Transverse colon (tissue), 4 donors: ENCODE measurements around the gene CHST4. TPM values are rescaled to one million over a fixed set of nuclear protein-coding genes. Genes with fewer than 3 reads are reported as not detected.
A peak's percentile ranks its signal among the peaks of the same experiment; 100 is the strongest.
"Not testable (repeated sequence)": the region's sequence is repeated elsewhere in the genome, so short reads cannot be mapped to it uniquely, and the experiment has no call there.

Experiments
- DNase-seq: peaks from one replicate; pipeline ENCODE4 v3.0.0-alpha.2; 2019
- H3K27ac ChIP-seq, 4 donors: fragments of 200-600 bp; sonication (generic); 2 replicates each; pipeline ENCODE4 v1.5.1; 2016 to 2018; ENCODE audit warnings: inconsistent platforms in 4 of 4
- H3K27me3 ChIP-seq: fragments of 200-600 bp; sonication (generic); 2 replicates; pipeline ENCODE4 v1.5.1; 2017; ENCODE audit warnings: inconsistent platforms
- H3K36me3 ChIP-seq, 4 donors: fragments of 200-600 bp; sonication (generic); 2 replicates each; pipeline ENCODE4 v1.5.1; 2017 to 2019; ENCODE audit warnings: inconsistent platforms in 4 of 4
- H3K4me1 ChIP-seq, 4 donors: fragments of 200-600 bp; sonication (generic); 2 replicates each; pipeline ENCODE4 v1.5.1; 2017 to 2020; ENCODE audit warnings: inconsistent platforms in 4 of 4
- H3K4me3 ChIP-seq, 4 donors: fragments of 200-600 bp; sonication (generic); 1 replicate in 1 of 4; 2 replicates in 3 of 4; pipeline versions ENCODE4 v1.5.1 to v1.6.1; 2017 to 2019; ENCODE audit warnings: inconsistent platforms in 4 of 4
- H3K9me3 ChIP-seq, 2 donors: fragments of 200-600 bp; sonication (generic); 2 replicates each; pipeline ENCODE4 v1.5.1; 2017 to 2019; ENCODE audit warnings: inconsistent platforms in 2 of 2
- CTCF ChIP-seq, 5 experiments: fragments of 200-600 bp in 3 of 5; fragments of 450-650 bp in 2 of 5; sonication (generic) in 3 of 5; IDR thresholded peaks; 1 replicate in 2 of 5; 2 replicates in 3 of 5; pipeline ENCODE4 v1.5.1; 2016 to 2017; ENCODE audit warnings: antibody characterized with exemption in 5 of 5, inconsistent platforms in 3 of 5, mild to moderate bottlenecking in 2 of 5, moderate library complexity in 1 of 5
- EP300 ChIP-seq: sonication (generic); formaldehyde crosslinking; IDR thresholded peaks from one replicate; pipeline ENCODE4 v1.6.1; 2017; ENCODE audit warnings: antibody characterized with exemption, low read depth
- POLR2A ChIP-seq: fragments of 450-650 bp; IDR thresholded peaks from one replicate; pipeline ENCODE4 v1.6.1; 2016; ENCODE audit warnings: antibody characterized with exemption, mild to moderate bottlenecking, moderate library complexity
- POLR2AphosphoS5 ChIP-seq, 3 donors: sonication (generic); formaldehyde crosslinking; IDR thresholded peaks; one replicate each; pipeline ENCODE4 v1.6.1; 2016; ENCODE audit warnings: antibody characterized with exemption in 3 of 3
- WGBS, 2 donors: methylation state at CpG; one replicate each; pipeline ENCODE4 v1.1.5; 2018; ENCODE audit warnings: low coverage in 1 of 2; 5-methylcytosine and 5-hydroxymethylcytosine counted together
- in situ Hi-C, 4 donors: fragments of 200-750 bp; cut with MboI; loops; one replicate each; pipeline versions ENCODE4 v1.15.0 to v1.15.1; 2017; ENCODE audit warnings: low sequenced_read_pairs in 3 of 4, low pct_ligation_motif_present in 1 of 4, low pct_unique_long_range_greater_than_20kb in 1 of 4
- intact Hi-C: fragments of 100-400 bp; cut with DNase I; formaldehyde crosslinking; loops from one replicate; pipeline ENCODE4 v1.15.1; 2023; ENCODE audit warnings: low total_unique reads
- small RNA-seq, 4 donors: library from RNA; depleted of rRNA; stranded (forward); fragments of <200 nt; gene quantifications; one replicate each; pipeline ENCODE3, GENCODE V24; 2016
- total RNA-seq, 4 donors: library from RNA; depleted of rRNA; stranded (reverse); fragments of >200 nt; gene quantifications; one replicate each; pipeline ENCODE4 v1.1.0, GENCODE V29; 2016

CHST4 gene
- total RNA-seq, 4 donors from 2014 or later, result not detected

DNA sequence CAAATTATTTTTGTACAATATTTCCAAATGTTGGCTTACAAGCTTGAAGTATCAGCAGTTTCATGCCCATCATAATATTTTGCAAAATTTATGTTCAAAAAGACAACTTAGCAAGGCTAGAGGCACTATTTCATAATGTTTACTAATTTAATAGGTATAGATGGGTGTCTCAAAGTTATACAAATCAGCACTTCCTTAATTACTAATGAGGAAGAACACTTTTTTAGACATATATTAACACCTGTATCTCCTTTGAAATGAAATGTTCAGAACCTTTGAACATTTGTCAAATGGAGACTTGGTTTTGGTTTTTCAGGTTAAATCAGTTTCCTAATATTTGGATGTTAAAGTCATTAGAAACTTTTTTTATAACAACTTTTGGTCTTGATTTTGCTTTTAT, 48.5 kb downstream of the CHST4 start:
- H3K4me1 ChIP-seq, result peaks cover 0 to 18% (median 4%) of the 10 kb centered on the region in 4 donors
- in situ Hi-C loops (no loop called here), intact Hi-C loops (no loop called here)

GRCh38 chr16:71576971-71577370, 50.7 kb downstream of the CHST4 start, which contains the start of gene TAT:
TAT (minus strand) TSS chr16:71577092; CDS start chr16:71576415, 677 bp downstream.
- intact Hi-C loops, result no loop called here
- in situ Hi-C loops, result no loop called here

More for the DNA sequence above, 48.5 kb downstream of the CHST4 start:
- no peak overlapping the region for H3K4me3 ChIP-seq
- no peak for DNase-seq
- peaks cover 10% of the 10 kb centered on the region for H3K27me3 ChIP-seq
- no peaks in the 10 kb centered on the region for H3K36me3 ChIP-seq
- no peak overlapping the region for H3K27ac ChIP-seq
- no peaks in the 10 kb centered on the region for H3K9me3 ChIP-seq
- TF ChIP-seq EP300, result no peak
- no peak for TF ChIP-seq CTCF (IDR thresholded peaks at IDR 0.05)
- TF ChIP-seq POLR2AphosphoS5 (IDR thresholded peaks at IDR 0.05), result no peak
- no peak for TF ChIP-seq POLR2A

GRCh38 chr16:71582553-71582848, 56.3 kb downstream of the CHST4 start:
- H3K36me3 ChIP-seq, DNase-seq, H3K4me3 ChIP-seq, intact Hi-C loops, in situ Hi-C loops, H3K27ac ChIP-seq, H3K9me3 ChIP-seq: not testable (repeated sequence)
- H3K4me1 ChIP-seq, result peaks cover 0 to 13% (median 3%) of the 10 kb centered on the region in 4 donors
- WGBS, 2 donors, result 94 to 100% methylated on average over 2 to 5 of the region's 5 CpGs
- peaks cover 11% of the 10 kb centered on the region for H3K27me3 ChIP-seq

More at GRCh38 chr16:71576971-71577370, 50.7 kb downstream of the CHST4 start, which contains the start of gene TAT:
- no peak for DNase-seq
- H3K27me3 ChIP-seq, result peaks cover 10% of the 10 kb centered on the region
- H3K4me1 ChIP-seq, result peaks cover 0 to 12% (median 0%) of the 10 kb centered on the region in 4 donors
- no peak for TF ChIP-seq EP300
- H3K36me3 ChIP-seq, result no peaks in the 10 kb centered on the region
- 0 to 43% methylated on average over 1 to 3 of the region's 3 CpGs for WGBS, 2 donors
- no peak within 1 kb of the TSS for H3K27ac ChIP-seq
- no peaks in the 10 kb centered on the region for H3K9me3 ChIP-seq
- no peak within 1 kb of the TSS for H3K4me3 ChIP-seq

- H3K4me3 ChIP-seq, result no peak overlapping the region
- TF ChIP-seq EP300 (no peak), POLR2AphosphoS5 (IDR thresholded peaks at IDR 0.05) (no peak), POLR2A (no peak), CTCF (IDR thresholded peaks at IDR 0.05) (no peak)
- no peak for DNase-seq
- intact Hi-C loops (no loop called here), in situ Hi-C loops (no loop called here)
- H3K27ac ChIP-seq, result peak overlapping the region in 1 of 4 donors; percentile 44
- H3K36me3 ChIP-seq, result no peaks in the 10 kb centered on the region
- no peaks in the 10 kb centered on the region for H3K9me3 ChIP-seq
- H3K27me3 ChIP-seq, result peaks cover 11% of the 10 kb centered on the region
- peaks cover 0 to 13% (median 3%) of the 10 kb centered on the region in 4 donors for H3K4me1 ChIP-seq
- WGBS, 2 donors, result 67 to 85% methylated on average over 1 to 3 of the region's 3 CpGs
These were observed 58.5 kb downstream of the CHST4 start for GRCh38 chr16:71584543-71585317.

- intact Hi-C loops, result no loop called here
- in situ Hi-C loops, result no loop called here
- H3K27ac ChIP-seq, result peak overlapping the region in 1 of 4 donors; percentile 44
- H3K4me1 ChIP-seq, result peaks cover 0 to 13% (median 3%) of the 10 kb centered on the region in 4 donors
- no peaks in the 10 kb centered on the region for H3K36me3 ChIP-seq
- no peak for DNase-seq
- H3K27me3 ChIP-seq, result peaks cover 11% of the 10 kb centered on the region
- no peaks in the 10 kb centered on the region for H3K9me3 ChIP-seq
- no peak for TF ChIP-seq CTCF (IDR thresholded peaks at IDR 0.05)
- TF ChIP-seq EP300, result no peak
- TF ChIP-seq POLR2AphosphoS5 (IDR thresholded peaks at IDR 0.05), result no peak
- TF ChIP-seq POLR2A, result no peak
- no peak overlapping the region for H3K4me3 ChIP-seq
- WGBS, 2 donors, result 36 to 56% methylated on average over 4 of the region's 4 CpGs
These were observed 59.1 kb downstream of the CHST4 start for GRCh38 chr16:71585318-71585703.

Small RNA genes within 50 kb of the gene (small RNA-seq; reads per million reads assigned to genes)
- gene RNU6-1061P, result 0 reads per million in 4 donors

Other genes with a start within 250 kb of the CHST4 start
- gene CMTR2, start 237.0 kb upstream of the CHST4 start, total RNA-seq, result 10 to 100 TPM; 10.5 to 36.7 (median 26.6) TPM
- gene CALB2, start 167.7 kb upstream of the CHST4 start, total RNA-seq, result 1 to 10 TPM in 3 of 4 donors, not detected in 1; 2.0 to 4.0 (median 4.0) TPM
- not detected for gene TLE7, start 84.4 kb upstream of the CHST4 start, total RNA-seq
- gene ZNF23, start 64.2 kb upstream of the CHST4 start, total RNA-seq, result 10 to 100 TPM in 1 of 4 donors, 1 to 10 TPM in 3; 5.0 to 12.2 (median 7.0) TPM
- gene ZNF19, start 37.1 kb upstream of the CHST4 start, total RNA-seq, result 10 to 100 TPM; 11.6 to 39.8 (median 22.5) TPM
- 1 to 10 TPM in 1 of 4 donors, under 1 TPM in 2, not detected in 1; 0.37 to 3.4 (median 0.79) TPM for gene TAT, start 50.7 kb downstream of the CHST4 start, total RNA-seq
- 100 to 1,000 TPM; 113 to 381 (median 164) TPM for gene MARVELD3, start 99.8 kb downstream of the CHST4 start, total RNA-seq
- 10 to 100 TPM; 50.5 to 98.4 (median 89.6) TPM for gene PHLPP2, start 198.3 kb downstream of the CHST4 start, total RNA-seq